Stomach (tissue), 9 donors: ENCODE results near the gene MUSK. TPM values are rescaled to one million over a fixed set of nuclear protein-coding genes. Genes with fewer than 3 reads are reported as not detected.

Source experiments
- DNase-seq, 2 donors: peaks; one replicate each; pipeline versions ENCODE4 v3.0.0 to v3.0.0-alpha.2; 2013 to 2019
- H3K27ac ChIP-seq, 5 donors: fragments of 200-600 bp in 4 of 5; sonication (generic) in 4 of 5; one replicate each; pipeline ENCODE4 v1.5.1; 2013 to 2019; ENCODE audit warnings: mild to moderate bottlenecking in 1 of 5, moderate library complexity in 1 of 5
- H3K27me3 ChIP-seq, 3 donors: fragments of 200-600 bp; sonication (generic); one replicate each; pipeline ENCODE4 v1.5.1; 2017 to 2019; ENCODE audit warnings: mixed run types in 1 of 3
- H3K36me3 ChIP-seq, 4 donors: fragments of 200-600 bp; sonication (generic); 1 replicate in 3 of 4; 2 replicates in 1 of 4; pipeline ENCODE4 v1.5.1; 2016 to 2019
- H3K4me1 ChIP-seq, 4 donors: fragments of 200-600 bp; sonication (generic); one replicate each; pipeline ENCODE4 v1.5.1; 2016 to 2019
- H3K4me3 ChIP-seq, 4 donors: fragments of 200-600 bp; sonication (generic) in 3 of 4; one replicate each; pipeline ENCODE4 v1.5.1; 2016 to 2019; ENCODE audit warnings: mild to moderate bottlenecking in 1 of 4
- H3K9me3 ChIP-seq, 4 donors: fragments of 200-600 bp; sonication (generic); one replicate each; pipeline ENCODE4 v1.5.1; 2016 to 2019
- EP300 ChIP-seq: sonication (generic); formaldehyde crosslinking; IDR thresholded peaks from one replicate; pipeline ENCODE4 v1.6.1; 2017; ENCODE audit warnings: antibody characterized with exemption
- POLR2A ChIP-seq, 4 donors: fragments of 450-650 bp; IDR thresholded peaks; one replicate each; pipeline ENCODE4 v1.6.1; 2016; ENCODE audit warnings: antibody characterized with exemption in 4 of 4, control low read depth in 2 of 4, mild to moderate bottlenecking in 1 of 4, moderate library complexity in 1 of 4
- POLR2AphosphoS5 ChIP-seq, 3 donors: sonication (generic); formaldehyde crosslinking; IDR thresholded peaks; one replicate each; pipeline ENCODE4 v1.6.1; 2016; ENCODE audit warnings: antibody characterized with exemption in 3 of 3
- WGBS, 5 donors: extraction: QIAGEN DNeasy Blood & Tissue Kit in 3 of 5; methylation state at CpG; one replicate each; pipeline versions ENCODE4 v1.1.5 to v1.1.7; 2013 to 2018; 5-methylcytosine and 5-hydroxymethylcytosine counted together
- intact Hi-C: fragments of 100-400 bp; cut with DNase I; formaldehyde crosslinking; loops from one replicate; pipeline ENCODE4 v1.15.1; 2023; ENCODE audit warnings: low total_unique reads
- polyA plus RNA-seq, 3 donors: library from polyadenylated mRNA; stranded (reverse); fragments of 200-250 nt; gene quantifications; one replicate each; pipeline ENCODE4 v1.2.3, GENCODE V29; 2013
- total RNA-seq, 5 donors: library from RNA; depleted of rRNA; stranded (reverse); fragments of >200 nt; gene quantifications; one replicate each; pipeline versions ENCODE4 v1.1.0 to v1.2.3, GENCODE V29; 2014 to 2016
- TF ChIP-seq, protein P1 (sequence below), 7 experiments: fragments of 450-650 bp in 4 of 7; fragments of 200-600 bp in 3 of 7; sonication (generic) in 3 of 7; IDR thresholded peaks; one replicate each; pipeline ENCODE4 v1.5.1; 2016 to 2019; ENCODE audit warnings: antibody characterized with exemption in 7 of 7, control low read depth in 2 of 7, mild to moderate bottlenecking in 1 of 7
- donor health status: healthy with polysubstance abuse.
- donor health status: Bipolar disorder and iron deficiency.
- donor health status: healthy.

MUSK gene
- total and polyA plus RNA-seq, 8 donors: 0.23 to 20.4 (median 3.0) TPM

DNA sequence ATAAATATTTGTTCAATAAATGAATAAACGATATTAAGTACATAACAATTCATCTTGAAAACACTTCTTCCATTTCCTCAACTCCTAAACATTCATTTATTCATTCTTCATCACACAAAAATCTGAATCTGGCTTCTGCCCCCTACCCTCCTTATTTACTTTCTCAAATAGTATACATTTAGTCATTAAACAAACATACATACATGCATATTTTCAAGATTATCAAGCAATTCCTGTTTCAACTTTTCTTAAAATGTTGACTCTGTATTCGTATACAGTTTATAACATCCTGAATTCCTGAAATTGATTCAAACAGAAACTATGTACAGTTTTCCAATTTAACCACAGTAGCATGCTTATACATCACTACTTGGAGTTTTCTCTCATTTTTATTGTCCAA lies 129.0 kb downstream of the MUSK start:
- DNase-seq: no peak
- no peaks in the 10 kb centered on the region for H3K36me3 ChIP-seq
- WGBS, 5 donors: 23 to 40% (median 35%) methylated on average over 2 of the region's 2 CpGs
- H3K27me3 ChIP-seq: no peaks in the 10 kb centered on the region
- H3K4me3 ChIP-seq: no peak overlapping the region
- intact Hi-C loops: no loop called here
- no peak overlapping the region for H3K27ac ChIP-seq
- TF ChIP-seq POLR2A (IDR thresholded peaks at IDR 0.05) (no peak), POLR2AphosphoS5 (IDR thresholded peaks at IDR 0.05) (no peak), EP300 (no peak)
- TF ChIP-seq, protein P1, sequence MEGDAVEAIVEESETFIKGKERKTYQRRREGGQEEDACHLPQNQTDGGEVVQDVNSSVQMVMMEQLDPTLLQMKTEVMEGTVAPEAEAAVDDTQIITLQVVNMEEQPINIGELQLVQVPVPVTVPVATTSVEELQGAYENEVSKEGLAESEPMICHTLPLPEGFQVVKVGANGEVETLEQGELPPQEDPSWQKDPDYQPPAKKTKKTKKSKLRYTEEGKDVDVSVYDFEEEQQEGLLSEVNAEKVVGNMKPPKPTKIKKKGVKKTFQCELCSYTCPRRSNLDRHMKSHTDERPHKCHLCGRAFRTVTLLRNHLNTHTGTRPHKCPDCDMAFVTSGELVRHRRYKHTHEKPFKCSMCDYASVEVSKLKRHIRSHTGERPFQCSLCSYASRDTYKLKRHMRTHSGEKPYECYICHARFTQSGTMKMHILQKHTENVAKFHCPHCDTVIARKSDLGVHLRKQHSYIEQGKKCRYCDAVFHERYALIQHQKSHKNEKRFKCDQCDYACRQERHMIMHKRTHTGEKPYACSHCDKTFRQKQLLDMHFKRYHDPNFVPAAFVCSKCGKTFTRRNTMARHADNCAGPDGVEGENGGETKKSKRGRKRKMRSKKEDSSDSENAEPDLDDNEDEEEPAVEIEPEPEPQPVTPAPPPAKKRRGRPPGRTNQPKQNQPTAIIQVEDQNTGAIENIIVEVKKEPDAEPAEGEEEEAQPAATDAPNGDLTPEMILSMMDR (IDR thresholded peaks at IDR 0.05): no peak
- peaks cover 0 to 6% (median 0%) of the 10 kb centered on the region in 4 donors for H3K4me1 ChIP-seq
- no peaks in the 10 kb centered on the region for H3K9me3 ChIP-seq

GRCh38 chr9:110799396-110799795 lies 130.8 kb downstream of the MUSK start:
- DNase-seq: no peak
- no peaks in the 10 kb centered on the region for H3K9me3 ChIP-seq
- intact Hi-C loops: no loop called here
- H3K4me1 ChIP-seq: peaks cover 0 to 6% (median 0%) of the 10 kb centered on the region in 4 donors
- 32 to 49% (median 36%) methylated on average over 2 of the region's 2 CpGs for WGBS, 5 donors
- H3K36me3 ChIP-seq: no peaks in the 10 kb centered on the region
- H3K4me3 ChIP-seq: no peak overlapping the region
- no peak overlapping the region for H3K27ac ChIP-seq
- TF ChIP-seq EP300 (no peak), POLR2AphosphoS5 (IDR thresholded peaks at IDR 0.05) (no peak), POLR2A (IDR thresholded peaks at IDR 0.05) (no peak)
- TF ChIP-seq, protein P1 (IDR thresholded peaks at IDR 0.05): no peak
- H3K27me3 ChIP-seq: no peaks in the 10 kb centered on the region

GRCh38 chr9:110801426-110801825 lies 132.8 kb downstream of the MUSK start:
- DNase-seq: no peak
- intact Hi-C loops: no loop called here

GRCh38 chr9:110802416-110803035 lies 133.9 kb downstream of the MUSK start:
- peak in 1 of 2 donors; percentile 51 for DNase-seq
- Histone ChIP-seq H3K4me1 (peaks cover 0 to 6% (median 0%) of the 10 kb centered on the region in 4 donors), H3K9me3 (no peaks in the 10 kb centered on the region), H3K27me3 (no peaks in the 10 kb centered on the region), H3K27ac (no peak overlapping the region), H3K36me3 (no peaks in the 10 kb centered on the region), H3K4me3 (no peak overlapping the region)
- intact Hi-C loops: no loop called here
- WGBS, 5 donors: 71 to 84% (median 82%) methylated on average over 6 of the region's 6 CpGs
- TF ChIP-seq POLR2AphosphoS5 (IDR thresholded peaks at IDR 0.05): no peak

More at GRCh38 chr9:110801426-110801825, 132.8 kb downstream of the MUSK start:
- Histone ChIP-seq H3K4me3 (no peak overlapping the region), H3K9me3 (no peaks in the 10 kb centered on the region), H3K27me3 (no peaks in the 10 kb centered on the region), H3K36me3 (no peaks in the 10 kb centered on the region), H3K4me1 (peaks cover 0 to 6% (median 0%) of the 10 kb centered on the region in 4 donors), H3K27ac (no peak overlapping the region)
- TF ChIP-seq POLR2A (IDR thresholded peaks at IDR 0.05) (no peak), POLR2AphosphoS5 (IDR thresholded peaks at IDR 0.05) (no peak), EP300 (no peak)
- TF ChIP-seq, protein P1 (IDR thresholded peaks at IDR 0.05): no peak
- 57 to 81% (median 73%) methylated on average over 1 of the region's 1 CpG for WGBS, 5 donors

- Histone ChIP-seq H3K27me3 (no peaks in the 10 kb centered on the region), H3K36me3 (no peaks in the 10 kb centered on the region), H3K4me3 (no peak overlapping the region), H3K27ac (no peak overlapping the region), H3K9me3 (no peaks in the 10 kb centered on the region), H3K4me1 (no peaks in the 10 kb centered on the region)
- TF ChIP-seq, protein P1 (IDR thresholded peaks at IDR 0.05): no peak
- TF ChIP-seq POLR2AphosphoS5 (IDR thresholded peaks at IDR 0.05) (no peak), EP300 (no peak), POLR2A (IDR thresholded peaks at IDR 0.05) (no peak)
- no peak for DNase-seq
- WGBS, 5 donors: 76 to 82% (median 82%) methylated on average over 6 of the region's 6 CpGs
- intact Hi-C loops: no loop called here
Observed at GRCh38 chr9:110807956-110808598, 139.5 kb downstream of the MUSK start.
